Neural cell (in vitro differentiated cells): Measurements from ENCODE around the gene UNC93B1. TPM values are rescaled to one million over a fixed set of nuclear protein-coding genes. Genes with fewer than 3 reads are reported as not detected.

Experiments used
- H2AFZ ChIP-seq: fragments of 200-600, 300-800 bp; sonication (generic), shearing (Covaris generic); 2 replicates; pipeline ENCODE4 v1.6.0; 2014; ENCODE audit warnings: low read depth, mild to moderate bottlenecking, antibody characterized with exemption, low read length, moderate library complexity
- H3F3A ChIP-seq: fragments of 200-600 bp; shearing (Covaris generic); 2 replicates; pipeline ENCODE4 v1.6.1; 2016; ENCODE audit warnings: mild to moderate bottlenecking, moderate library complexity, mixed read lengths, antibody characterized with exemption, low read length; ENCODE audit not compliant: insufficient read depth, poor library complexity, severe bottlenecking
- H3K27ac ChIP-seq: fragments of 200-600, 300-800 bp; sonication (generic), shearing (Covaris generic); 2 replicates; pipeline ENCODE4 v1.5.1; 2014; ENCODE audit warnings: mild to moderate bottlenecking, low read length, moderate library complexity
- H3K27me3 ChIP-seq: fragments of 300-800, 200-600 bp; sonication (generic), shearing (Covaris generic); 2 replicates; pipeline ENCODE4 v1.6.0; 2014; ENCODE audit warnings: mild to moderate bottlenecking, low read depth, low read length, moderate library complexity; ENCODE audit not compliant: insufficient read depth
- H3K36me3 ChIP-seq: fragments of 300-800, 200-600 bp; sonication (generic), shearing (Covaris generic); 2 replicates; pipeline ENCODE4 v1.5.1; 2014; ENCODE audit warnings: mild to moderate bottlenecking, antibody characterized with exemption, low read length, moderate library complexity; ENCODE audit not compliant: insufficient read depth
- H3K4me2 ChIP-seq: fragments of 300-800, 200-600 bp; sonication (generic), shearing (Covaris generic); 2 replicates; pipeline ENCODE4 v1.6.0; 2014; ENCODE audit warnings: mild to moderate bottlenecking, low read length
- H3K4me3 ChIP-seq: fragments of 300-800, 200-600 bp; sonication (generic), shearing (Covaris generic); 2 replicates; pipeline ENCODE4 v1.5.1; 2014; ENCODE audit warnings: mild to moderate bottlenecking, low read length, moderate library complexity
- H3K79me2 ChIP-seq: fragments of 200-600 bp; shearing (Covaris generic); replicated peaks from 2 replicates; pipeline ENCODE4 v1.6.0; 2014; ENCODE audit warnings: mild to moderate bottlenecking, low read length, moderate library complexity; ENCODE audit not compliant: insufficient read depth
- H3K9ac ChIP-seq: fragments of 300-800, 200-600 bp; sonication (generic), shearing (Covaris generic); 2 replicates; pipeline ENCODE4 v1.6.1; 2016; ENCODE audit warnings: mild to moderate bottlenecking, low read length, mixed read lengths
- H3K9me2 ChIP-seq: fragments of 200-600 bp; shearing (Covaris generic); 2 replicates; pipeline ENCODE4 v1.6.1; 2016; ENCODE audit warnings: mild to moderate bottlenecking, low read length, mixed read lengths; ENCODE audit not compliant: insufficient read depth
- H3K9me3 ChIP-seq: fragments of 200-600, 300-800 bp; sonication (generic), shearing (Covaris generic); 2 replicates; pipeline ENCODE4 v1.6.1; 2016; ENCODE audit warnings: mild to moderate bottlenecking, mixed run types, low read length, moderate library complexity, mixed read lengths
- H4K20me1 ChIP-seq: fragments of 200-600 bp; shearing (Covaris generic); 2 replicates; pipeline ENCODE4 v1.6.1; 2016; ENCODE audit warnings: mild to moderate bottlenecking, mixed run types; ENCODE audit not compliant: insufficient read depth
- CTCF ChIP-seq: fragments of 450-650 bp; IDR thresholded peaks from 2 replicates; pipeline ENCODE4 v1.5.1; 2014; ENCODE audit warnings: antibody characterized with exemption, mild to moderate bottlenecking, moderate library complexity; ENCODE audit not compliant: poor library complexity, severe bottlenecking
- EP300 ChIP-seq: fragments of 450-650 bp; conservative IDR thresholded peaks from 2 replicates; pipeline ENCODE4 v1.6.1; 2014; ENCODE audit warnings: antibody characterized with exemption, mild to moderate bottlenecking, moderate library complexity; ENCODE audit not compliant: poor library complexity, severe bottlenecking
- EZH2 ChIP-seq: fragments of 200-600, 300-800 bp; shearing (Covaris generic), sonication (generic); IDR thresholded peaks from 2 replicates; pipeline ENCODE4 v1.6.1; 2014; ENCODE audit warnings: antibody characterized with exemption, low read length, borderline replicate concordance, mild to moderate bottlenecking; ENCODE audit not compliant: insufficient read depth, poor library complexity, severe bottlenecking
- MXI1 ChIP-seq: fragments of 450-650 bp; conservative IDR thresholded peaks from 2 replicates; pipeline ENCODE4 v1.6.1; 2014; ENCODE audit warnings: antibody characterized with exemption, mild to moderate bottlenecking; ENCODE audit not compliant: poor library complexity, severe bottlenecking
- POLR2AphosphoS5 ChIP-seq: IDR thresholded peaks from 2 replicates; pipeline ENCODE4 v1.6.1; 2012
- RAD21 ChIP-seq: fragments of 450-650 bp; conservative IDR thresholded peaks from 2 replicates; pipeline ENCODE4 v1.6.1; 2014; ENCODE audit warnings: antibody characterized with exemption, mild to moderate bottlenecking, moderate library complexity
- REST ChIP-seq: IDR thresholded peaks from 2 replicates; pipeline ENCODE4 v1.6.1; 2012; ENCODE audit warnings: borderline replicate concordance
- SMC3 ChIP-seq: fragments of 450-650 bp; conservative IDR thresholded peaks from 2 replicates; pipeline ENCODE4 v1.6.1; 2014; ENCODE audit warnings: antibody characterized with exemption, mild to moderate bottlenecking, moderate library complexity; ENCODE audit not compliant: poor library complexity
- TAF1 ChIP-seq: IDR thresholded peaks from 2 replicates; pipeline ENCODE4 v1.6.1; 2012; ENCODE audit warnings: low read depth
- polyA plus RNA-seq: library from polyadenylated mRNA; depleted of rRNA; stranded (reverse); fragments of >200 nt; gene quantifications from 2 replicates; pipeline ENCODE4 v1.2.3, GENCODE V29; 2014

Gene UNC93B1
- polyA plus RNA-seq, 1 donor from 2014 or later, result 0.19 TPM

- no peaks in the 10 kb centered on the region for H3K79me2 ChIP-seq
- H4K20me1 ChIP-seq, result no peaks in the 10 kb centered on the region
- no peaks in the 10 kb centered on the region for H3K9me2 ChIP-seq
- no peak for TF ChIP-seq MXI1
- no peak for TF ChIP-seq TAF1
- no peak for TF ChIP-seq REST
- TF ChIP-seq CTCF, result no peak
- no peak for TF ChIP-seq POLR2AphosphoS5
- TF ChIP-seq EP300, result no peak
- TF ChIP-seq EZH2, result no peak
- no peak for TF ChIP-seq RAD21
- TF ChIP-seq SMC3, result no peak
- H3F3A ChIP-seq, result no peaks in the 10 kb centered on the region
- H3K4me2 ChIP-seq, result no peak overlapping the region
- no peaks in the 10 kb centered on the region for H3K36me3 ChIP-seq
- no peak overlapping the region for H3K27ac ChIP-seq
- no peaks in the 10 kb centered on the region for H3K9me3 ChIP-seq
- no peak overlapping the region for H2AFZ ChIP-seq
- no peak overlapping the region for H3K9ac ChIP-seq
- H3K4me3 ChIP-seq, result no peak overlapping the region
- H3K27me3 ChIP-seq, result no peaks in the 10 kb centered on the region
These were observed 15.6 kb upstream of the UNC93B1 start for GRCh38 chr11:68019486-68019885.

GRCh38 chr11:68018730-68019190, 14.9 kb upstream of the UNC93B1 start:
- H3K9me2 ChIP-seq, result no peaks in the 10 kb centered on the region
- H3K79me2 ChIP-seq, result no peaks in the 10 kb centered on the region
- no peaks in the 10 kb centered on the region for H3F3A ChIP-seq
- no peaks in the 10 kb centered on the region for H3K9me3 ChIP-seq
- no peak for TF ChIP-seq SMC3
- no peak for TF ChIP-seq POLR2AphosphoS5
- TF ChIP-seq MXI1, result no peak
- no peak for TF ChIP-seq RAD21
- no peak for TF ChIP-seq REST
- TF ChIP-seq TAF1, result no peak
- TF ChIP-seq CTCF, result no peak
- TF ChIP-seq EZH2, result no peak
- TF ChIP-seq EP300, result no peak
- H4K20me1 ChIP-seq, result no peaks in the 10 kb centered on the region
- H3K27ac ChIP-seq, result no peak overlapping the region
- H3K9ac ChIP-seq, result no peak overlapping the region
- no peak overlapping the region for H2AFZ ChIP-seq
- no peak overlapping the region for H3K4me3 ChIP-seq
- H3K36me3 ChIP-seq, result no peaks in the 10 kb centered on the region
- H3K27me3 ChIP-seq, result no peaks in the 10 kb centered on the region
- no peak overlapping the region for H3K4me2 ChIP-seq
